Suprapubic skin (tissue), 4 donors: ENCODE results near the gene EDAR.

Experiments
- CTCF ChIP-seq, 2 donors: fragments of 200-600 bp in 1 of 2; fragments of 450-650 bp in 1 of 2; sonication (generic) in 1 of 2; IDR thresholded peaks; one replicate each; pipeline ENCODE4 v1.5.1; 2016 to 2019; ENCODE audit warnings: antibody characterized with exemption in 2 of 2, mild to moderate bottlenecking in 1 of 2, moderate library complexity in 1 of 2
- POLR2A ChIP-seq, 2 donors: fragments of 450-650 bp; IDR thresholded peaks; one replicate each; pipeline ENCODE4 v1.6.1; 2017; ENCODE audit warnings: antibody characterized with exemption in 2 of 2, mild to moderate bottlenecking in 2 of 2, moderate library complexity in 2 of 2
- POLR2AphosphoS5 ChIP-seq, 3 donors: sonication (generic); formaldehyde crosslinking; IDR thresholded peaks; one replicate each; pipeline ENCODE4 v1.6.1; 2017; ENCODE audit warnings: antibody characterized with exemption in 3 of 3

- TF ChIP-seq POLR2A (IDR thresholded peaks at IDR 0.05) (no peak), CTCF (IDR thresholded peaks at IDR 0.05) (no peak), POLR2AphosphoS5 (IDR thresholded peaks at IDR 0.05) (no peak)
Observed at GRCh38 chr2:109001201-109001600, 12.2 kb upstream of the EDAR start.
